Measurements from ENCODE around the gene PLCH2. TPM values are rescaled to one million over a fixed set of nuclear protein-coding genes. Genes with fewer than 3 reads are reported as not detected.

Gene PLCH2
- total and polyA plus RNA-seq, 10 of the 15 experiments (the other 5 are each of a cell fraction or from before 2014, with no cell fraction given) = 0.03 to 0.73 (median 0.24) TPM; not detected in 3

GRCh38 chr1:2468041-2468472, 8.0 kb upstream of the PLCH2 start:
- FAIRE-seq (no peak), ATAC-seq (peak; percentile 49), DNase-seq (ENCODE audit: low read depth, low spot score) (no peak)
- intact Hi-C loops (cut with micrococcal nuclease; ENCODE audit: unreplicated experiment) (no loop called here), in situ Hi-C loops (cut with MboI) (no loop called here)
- Histone ChIP-seq H2AFZ (ENCODE audit: control insufficient read depth, low read depth, low read length) (no peak overlapping the region), H3K4me3 (no peak overlapping the region), H3K27me3 (replicated peaks in 1 of 2; ENCODE audit: control insufficient read depth in 2 of 2, insufficient read depth in 2 of 2, low read length in 1 of 2) (no peaks in the 10 kb centered on the region), H3K27ac (ENCODE audit: control insufficient read depth, insufficient read depth) (no peak overlapping the region), H3K4me1 (ENCODE audit: control insufficient read depth, insufficient read depth, low read length) (no peaks in the 10 kb centered on the region), H3K9me3 (replicated peaks; ENCODE audit: control insufficient read depth, insufficient read depth, low read length) (no peaks in the 10 kb centered on the region), H3K4me2 (ENCODE audit: control insufficient read depth, insufficient read depth) (no peak overlapping the region), H3K9ac (ENCODE audit: control insufficient read depth, insufficient read depth, low read length) (no peak overlapping the region), H4K20me1 (ENCODE audit: control insufficient read depth, insufficient read depth) (no peaks in the 10 kb centered on the region), H3K36me3 (ENCODE audit: control insufficient read depth in 2 of 2, insufficient read depth in 2 of 2, low read length in 1 of 2) (no peaks in the 10 kb centered on the region), H3K79me2 (ENCODE audit: control insufficient read depth, insufficient read depth, low read length) (no peaks in the 10 kb centered on the region)
- ChIA-PET RAD21 (ENCODE audit: unreplicated experiment) (no interaction called here), CTCF (interaction anchor here (0.6 kb wide), 1 partner anchor 1285 kb away, joined by 3 read pairs; no protein-coding TSS in a partner anchor), POLR2A (no interaction called here), SMC1A (ENCODE audit: uncharacterized antibody, unreplicated experiment) (no interaction called here)
- 44% methylated on average over 12 of the region's 14 CpGs for WGBS (ENCODE audit: insufficient coverage, insufficient replicate concordance, low lambda C conversion rate, missing lambda C conversion rate)
- TF ChIP-seq BHLHE40 (IDR thresholded peaks at IDR 0.05; ENCODE audit: borderline replicate concordance in 1 of 2, low read depth in 2 of 2, low read length in 1 of 2) = no peak
- TF ChIP-seq REST (IDR thresholded peaks at IDR 0.05; ENCODE audit: low read depth, low read length) = peak; percentile 91
- BruUV-seq (replicated peaks) = no TSS peak

- Histone ChIP-seq H3K9ac (ENCODE audit: control insufficient read depth, insufficient read depth, low read length) (no peak overlapping the region), H3K36me3 (ENCODE audit: control insufficient read depth in 2 of 2, insufficient read depth in 2 of 2, low read length in 1 of 2) (no peaks in the 10 kb centered on the region), H3K9me3 (replicated peaks; ENCODE audit: control insufficient read depth, insufficient read depth, low read length) (no peaks in the 10 kb centered on the region), H3K27ac (ENCODE audit: control insufficient read depth, insufficient read depth) (no peak overlapping the region), H2AFZ (ENCODE audit: control insufficient read depth, low read depth, low read length) (no peak overlapping the region), H3K79me2 (ENCODE audit: control insufficient read depth, insufficient read depth, low read length) (no peaks in the 10 kb centered on the region), H3K27me3 (replicated peaks in 1 of 2; ENCODE audit: control insufficient read depth in 2 of 2, insufficient read depth in 2 of 2, low read length in 1 of 2) (no peaks in the 10 kb centered on the region), H4K20me1 (ENCODE audit: control insufficient read depth, insufficient read depth) (no peaks in the 10 kb centered on the region), H3K4me2 (ENCODE audit: control insufficient read depth, insufficient read depth) (no peak overlapping the region), H3K4me1 (ENCODE audit: control insufficient read depth, insufficient read depth, low read length) (no peaks in the 10 kb centered on the region), H3K4me3 (no peak overlapping the region)
- ATAC-seq (no peak), DNase-seq (ENCODE audit: low read depth, low spot score) (no peak), FAIRE-seq (no peak)
- in situ Hi-C loops (cut with MboI) (no loop called here), intact Hi-C loops (cut with micrococcal nuclease; ENCODE audit: unreplicated experiment) (no loop called here)
- BruUV-seq (replicated peaks) = no TSS peak
- no peak for TF ChIP-seq PAX8 (IDR thresholded peaks at IDR 0.05)
- TF ChIP-seq E2F4 (IDR thresholded peaks at IDR 0.05; ENCODE audit: low read depth, low read length) = no peak
- no peak for TF ChIP-seq CTCF (IDR thresholded peaks at IDR 0.05 in 2 of 3, conservative IDR thresholded peaks at IDR 0.05 in 1 of 3; ENCODE audit: control insufficient read depth in 2 of 3, extremely low read depth in 1 of 3, insufficient read depth in 1 of 3, low read depth in 3 of 3, low read length in 3 of 3)
- no peak for TF ChIP-seq HCFC1 (IDR thresholded peaks at IDR 0.05; ENCODE audit: low read length)
- TF ChIP-seq MLLT1 (IDR thresholded peaks at IDR 0.05) = no peak
- TF ChIP-seq EZH2 (IDR thresholded peaks at IDR 0.05; ENCODE audit: borderline replicate concordance, control insufficient read depth, low read depth, low read length) = no peak
- ChIA-PET POLR2A (no interaction called here), RAD21 (ENCODE audit: unreplicated experiment) (no interaction called here), CTCF (interaction anchor here (0.6 kb wide), 1 partner anchor 1284 kb away, joined by 3 read pairs; no protein-coding TSS in a partner anchor), SMC1A (ENCODE audit: uncharacterized antibody, unreplicated experiment) (no interaction called here)
- 21% methylated on average over 10 of the region's 10 CpGs for WGBS (ENCODE audit: insufficient coverage, insufficient replicate concordance, low lambda C conversion rate, missing lambda C conversion rate)
These were observed 7.5 kb upstream of the PLCH2 start for GRCh38 chr1:2468540-2468939.

Measured in GM12878 (cell line).